GM12892 (cell line): ENCODE data around the gene DOCK10.

Experiments
- DNase-seq: peaks from one replicate; pipeline ENCODE4 v3.0.0; 2011; ENCODE audit not compliant: insufficient read length
- FAIRE-seq: peaks from 2 replicates; lab custom pipeline; 2011; peaks lifted over from hg19 to GRCh38; lab: Jason Lieb, UNC
- POLR2A ChIP-seq: IDR thresholded peaks from 2 replicates; pipeline ENCODE4 v1.6.1; 2011; ENCODE audit warnings: low read depth, low read length, control low read depth
- POLR2AphosphoS5 ChIP-seq: IDR thresholded peaks from 2 replicates; pipeline ENCODE4 v1.6.1; 2011; ENCODE audit warnings: low read depth, low read length, control low read depth
- TAF1 ChIP-seq: IDR thresholded peaks from 2 replicates; pipeline ENCODE4 v1.6.1; 2011; ENCODE audit warnings: low read depth, mild to moderate bottlenecking, control low read depth, low read length, borderline replicate concordance

Gene DOCK10

DNA sequence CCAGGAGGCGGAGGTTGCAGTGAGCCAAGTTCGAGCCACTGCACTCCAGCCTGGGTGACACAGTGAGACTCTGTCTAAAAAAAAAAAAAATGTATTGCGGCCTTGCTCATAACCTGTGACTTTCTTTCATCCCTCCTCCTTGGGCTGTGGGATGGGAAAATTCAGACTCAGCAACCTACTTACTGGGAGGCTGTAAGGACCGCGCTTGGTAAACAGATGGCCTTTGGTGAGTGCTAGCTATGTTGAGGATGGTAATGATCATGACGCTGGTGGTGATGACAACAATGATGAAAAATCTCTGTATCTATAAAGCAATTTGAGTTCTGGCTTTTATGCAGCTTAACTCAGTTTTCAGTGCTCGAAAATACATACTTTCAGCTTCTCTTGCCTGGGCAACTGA is 261.4 kb downstream of the DOCK10 start:
- no peak for TF ChIP-seq TAF1
- TF ChIP-seq POLR2A, result no peak
- TF ChIP-seq POLR2AphosphoS5, result no peak
- DNase-seq (no peak), FAIRE-seq (no peak)

DNA sequence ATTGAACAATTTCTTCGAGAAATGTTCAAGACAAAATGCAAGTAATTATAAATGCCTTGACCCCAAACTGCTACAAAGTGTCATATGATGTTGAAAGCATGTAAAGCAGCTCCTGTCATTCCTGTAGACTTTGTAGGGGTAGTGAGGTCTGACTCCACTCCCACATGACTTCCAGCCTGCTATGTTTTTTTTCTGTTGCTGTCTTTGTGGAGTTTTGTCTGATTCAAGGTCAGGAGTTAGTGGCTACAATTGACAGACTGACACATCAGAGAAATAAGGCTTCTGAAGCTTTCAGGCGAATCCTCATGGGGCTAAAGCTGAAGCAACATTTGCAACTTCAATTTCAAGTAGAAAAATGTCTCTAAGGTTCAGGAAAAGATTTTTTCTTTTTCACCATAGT is 262.2 kb downstream of the DOCK10 start:
- FAIRE-seq, result no peak
- DNase-seq, result no peak
- TF ChIP-seq POLR2AphosphoS5 (no peak), POLR2A (no peak), TAF1 (no peak)

DNA sequence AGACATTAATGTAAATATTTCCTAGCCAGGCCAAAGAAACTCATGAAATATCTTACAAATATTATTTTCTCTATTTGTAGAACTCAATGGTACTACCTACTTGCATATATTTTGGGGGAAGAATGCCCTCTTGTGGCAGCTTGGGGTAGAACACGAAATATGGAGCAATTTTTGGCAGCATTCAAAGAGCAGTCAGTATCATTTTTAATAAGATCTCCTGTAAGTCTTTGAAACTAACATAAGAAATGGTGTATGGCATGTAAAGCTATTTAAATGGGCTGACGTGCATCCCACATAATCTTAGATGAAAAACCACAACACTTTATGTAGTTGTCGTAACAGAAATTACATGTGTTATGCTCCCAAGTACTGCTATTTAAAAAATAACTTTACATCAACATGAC is 263.8 kb downstream of the DOCK10 start:
- peak; percentile 86 for FAIRE-seq
- no peak for DNase-seq
- TF ChIP-seq TAF1, result no peak
- no peak for TF ChIP-seq POLR2AphosphoS5
- TF ChIP-seq POLR2A, result no peak

DNA sequence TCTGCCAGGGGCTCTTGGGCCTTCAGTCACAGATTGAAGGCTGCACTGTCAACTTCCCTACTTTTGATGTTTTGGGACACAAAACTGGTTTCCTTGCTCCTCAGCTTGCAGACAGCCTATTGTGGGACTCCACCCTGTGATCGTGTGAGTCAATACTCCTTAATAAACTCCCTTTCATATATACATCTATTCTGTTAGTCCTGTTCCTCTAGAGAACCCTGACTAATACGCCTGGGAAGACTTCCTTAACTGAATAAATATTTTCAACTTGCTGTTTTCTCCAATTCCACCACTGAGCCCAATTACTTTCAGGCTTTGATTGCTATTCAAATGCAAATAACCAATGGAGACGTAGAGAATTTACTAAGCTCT is 264.7 kb downstream of the DOCK10 start:
- no peak for TF ChIP-seq TAF1
- DNase-seq (no peak), FAIRE-seq (no peak)

DNA sequence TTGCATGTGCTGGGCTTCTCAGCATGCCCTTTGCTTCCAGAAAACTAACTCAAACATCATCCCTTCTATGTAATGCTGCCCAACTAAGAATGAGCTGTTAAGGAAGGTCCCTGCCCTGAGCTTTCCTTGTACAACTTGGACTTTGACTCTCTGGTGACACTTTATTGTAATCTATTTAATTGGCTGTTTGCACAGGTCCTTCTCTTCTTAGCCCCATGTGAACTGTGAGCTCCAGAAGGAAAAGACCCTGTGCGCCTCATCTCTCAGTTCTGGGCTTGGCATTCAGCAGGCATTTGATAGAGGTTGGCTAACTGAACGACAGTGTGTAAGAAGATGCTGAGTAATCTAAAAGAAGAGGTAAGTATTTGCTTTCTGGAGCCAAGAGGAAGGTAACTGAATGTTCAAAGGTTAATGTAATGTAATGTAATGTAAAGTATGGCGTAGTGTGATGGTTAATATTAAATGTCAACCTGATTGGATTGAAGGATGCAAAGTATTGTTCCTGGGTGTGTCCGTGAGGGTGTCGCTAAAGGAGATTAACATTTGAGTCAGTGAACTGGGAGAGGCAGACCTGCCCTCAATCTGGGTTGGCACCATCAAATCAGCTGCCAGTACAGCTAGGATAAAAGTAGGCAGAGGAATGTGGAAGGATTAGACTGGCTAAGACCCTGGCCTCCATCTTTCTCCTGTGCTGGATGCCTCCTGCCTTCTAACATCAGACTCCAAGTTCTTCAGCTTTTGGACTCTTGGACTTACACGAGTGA is 265.3 kb downstream of the DOCK10 start:
- no peak for DNase-seq
- TF ChIP-seq POLR2AphosphoS5 (no peak), POLR2A (no peak), TAF1 (no peak)
- FAIRE-seq, result no peak

DNA sequence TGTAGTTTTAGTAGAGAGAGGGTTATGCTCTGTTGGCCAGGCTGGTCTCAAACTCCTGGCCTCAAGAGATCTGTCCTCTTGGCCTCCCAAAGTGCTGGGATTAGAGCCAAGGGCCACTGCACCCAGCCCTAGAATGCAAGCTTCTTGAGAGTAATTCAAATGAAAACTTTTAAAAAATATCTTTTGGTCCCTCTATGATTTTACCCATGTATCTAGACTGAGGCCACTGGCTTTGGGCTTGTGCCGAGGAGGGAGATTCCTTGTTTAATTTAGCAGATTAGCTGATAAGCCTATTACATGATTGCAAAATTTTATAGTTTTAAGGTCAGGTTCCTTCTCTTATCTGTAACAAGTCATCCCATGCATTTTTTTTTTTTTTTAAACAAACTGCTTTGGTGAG is 266.6 kb downstream of the DOCK10 start:
- no peak for TF ChIP-seq TAF1
- DNase-seq, result no peak
- FAIRE-seq, result no peak

DNA sequence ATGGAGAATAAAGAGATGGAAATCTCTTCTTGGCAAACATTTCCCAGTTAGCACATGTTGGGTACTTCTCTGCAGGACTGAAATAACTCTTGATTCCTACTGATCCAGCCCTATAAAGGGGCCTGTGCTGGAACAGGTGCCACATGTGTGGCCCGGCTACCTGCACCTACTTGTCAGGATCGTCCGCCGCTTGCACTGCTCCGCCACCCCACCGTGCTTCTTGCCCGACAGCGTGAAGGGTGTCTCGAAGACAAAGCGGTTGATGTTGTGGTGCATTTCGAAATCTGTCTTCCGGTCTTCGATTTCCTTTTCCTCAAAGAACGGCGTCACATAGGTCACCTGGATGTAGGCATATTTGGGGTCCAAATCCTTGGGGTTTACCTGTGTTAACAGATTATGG is 267.5 kb downstream of the DOCK10 start:
- FAIRE-seq, result no peak
- no peak for DNase-seq
- TF ChIP-seq POLR2A (no peak), TAF1 (no peak), POLR2AphosphoS5 (no peak)

DNA sequence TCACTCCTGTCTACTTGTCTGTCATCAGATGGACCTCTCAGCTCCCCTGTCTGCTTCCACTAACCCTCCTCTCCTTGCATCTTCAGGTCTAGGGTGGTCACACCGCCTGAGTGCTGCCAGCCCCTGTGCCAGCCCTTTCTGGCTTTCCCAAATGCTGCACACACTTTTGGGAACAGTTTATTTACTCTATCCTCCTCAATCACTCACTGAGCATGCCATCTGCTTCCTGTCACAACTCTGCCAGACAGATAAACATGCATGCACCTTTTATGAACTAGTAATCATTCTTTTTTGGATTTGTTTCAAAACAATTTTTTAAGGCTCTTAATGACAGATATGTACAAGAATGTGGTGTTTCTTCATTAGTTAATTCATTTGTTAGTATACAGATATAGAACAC is 269.8 kb downstream of the DOCK10 start:
- no peak for TF ChIP-seq POLR2A
- TF ChIP-seq POLR2AphosphoS5, result no peak
- TF ChIP-seq TAF1, result no peak
- DNase-seq, result no peak
- FAIRE-seq, result no peak

DNA sequence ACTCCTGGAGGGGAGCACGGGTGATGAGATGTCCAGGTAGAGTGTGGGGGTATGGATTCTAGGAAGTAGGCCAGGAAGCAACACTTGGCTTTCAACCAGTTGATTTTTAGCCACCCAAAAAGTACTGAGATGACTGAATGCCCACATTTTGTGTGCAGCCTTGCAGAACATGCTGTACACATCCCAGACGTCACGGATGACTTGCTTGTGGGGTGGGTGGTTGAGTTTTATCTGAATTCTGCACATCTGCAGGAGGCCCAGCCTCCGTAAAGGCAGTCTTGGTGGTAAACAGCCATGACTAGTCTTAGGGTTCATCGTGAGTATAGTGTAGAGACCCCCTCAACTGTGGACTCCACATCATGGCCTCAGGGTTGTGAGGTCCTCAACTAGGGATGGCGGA is 272.8 kb downstream of the DOCK10 start:
- FAIRE-seq, result peak; percentile 84
- DNase-seq, result no peak
- TF ChIP-seq POLR2AphosphoS5 (no peak), POLR2A (no peak), TAF1 (no peak)

DNA sequence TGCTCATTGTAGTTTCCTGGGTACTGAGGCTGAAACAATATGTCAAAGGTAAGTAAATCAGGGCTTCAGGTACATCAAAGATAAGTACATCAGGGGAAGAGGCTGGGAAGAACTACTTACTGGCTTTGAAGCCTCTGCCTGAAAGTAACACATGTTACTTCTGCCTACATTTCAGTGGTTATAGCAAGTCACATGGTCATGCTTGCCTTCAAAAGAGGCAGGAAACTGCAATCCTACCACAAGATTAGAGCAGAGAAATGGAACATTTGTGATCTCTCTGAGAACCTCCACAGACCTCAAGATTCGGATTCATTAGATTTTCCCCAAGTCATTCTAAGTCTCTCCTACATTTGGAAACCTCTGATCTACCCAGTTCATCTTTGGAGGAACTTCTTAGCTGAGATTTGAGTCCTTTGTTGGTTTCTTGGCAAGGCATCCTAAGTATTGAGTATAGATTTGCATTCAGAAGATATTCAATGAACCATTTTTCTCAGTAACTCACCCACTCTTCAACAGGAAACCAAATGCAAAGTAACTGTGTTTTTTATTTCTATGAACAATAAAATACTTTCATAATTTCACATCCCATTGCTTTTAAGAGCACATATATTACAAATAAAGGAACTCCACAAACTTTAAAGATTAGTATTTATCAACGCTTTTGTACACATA is 277.6 kb downstream of the DOCK10 start:
- no peak for DNase-seq
- FAIRE-seq, result peak; percentile 74
- TF ChIP-seq POLR2A, result no peak
- TF ChIP-seq POLR2AphosphoS5, result no peak
- no peak for TF ChIP-seq TAF1

DNA sequence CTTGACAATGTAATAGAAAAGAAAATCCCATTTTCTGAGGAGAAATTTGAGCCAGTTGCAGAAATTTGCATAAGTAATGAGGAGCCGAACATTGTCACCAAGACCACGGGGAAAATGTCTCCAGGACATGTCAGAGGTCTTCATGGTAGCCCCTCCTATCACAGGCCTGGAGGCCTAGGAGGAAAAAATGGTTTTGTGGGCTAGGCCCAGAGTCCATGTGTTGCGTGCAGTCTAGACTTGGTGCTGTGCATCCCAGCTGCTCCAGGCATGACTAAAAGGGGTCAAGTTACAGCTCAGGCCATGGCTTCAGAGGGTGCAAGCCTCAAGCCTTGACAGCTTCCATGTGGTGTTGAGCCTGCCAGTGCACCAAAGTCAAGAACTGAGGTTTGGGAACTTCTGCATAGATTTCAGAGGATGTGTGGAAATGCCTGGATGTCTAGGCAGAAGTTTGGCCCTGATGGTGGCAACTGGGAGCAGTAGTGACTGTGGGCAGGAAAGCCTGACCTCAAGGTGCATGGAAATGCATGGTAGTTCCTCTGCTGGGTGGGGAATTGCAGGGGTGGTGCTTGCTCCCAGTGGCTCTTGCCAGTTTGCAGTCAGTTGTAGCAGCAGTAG is 284.2 kb downstream of the DOCK10 start:
- TF ChIP-seq POLR2AphosphoS5, result 0 out of 2 replicates have a peak, but pooled peaks have one; percentile 23
- TF ChIP-seq POLR2A, result no peak
- no peak for TF ChIP-seq TAF1
- DNase-seq, result no peak
- no peak for FAIRE-seq
